ENCODE data around the gene PPP2R5C.

Gene PPP2R5C

DNA sequence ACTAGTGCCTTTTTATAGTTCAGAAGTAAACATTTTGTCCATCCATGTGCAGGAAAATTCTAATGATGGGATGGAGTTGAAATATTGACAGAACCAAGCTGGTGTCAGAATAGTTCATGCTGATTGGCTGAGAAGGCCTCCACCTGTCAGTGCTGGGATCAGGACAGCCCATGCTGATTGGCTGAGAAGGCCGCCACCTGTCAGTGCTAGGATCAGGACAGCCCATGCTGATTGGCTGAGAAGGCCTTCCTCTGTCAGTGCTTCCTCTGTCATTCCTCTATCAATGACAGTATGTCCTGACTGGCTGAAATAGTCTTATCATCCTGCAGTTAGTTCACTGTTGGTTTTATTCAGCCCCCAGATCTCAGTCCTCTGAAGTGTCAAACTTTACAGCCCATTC lies 95.7 kb downstream of the PPP2R5C start:
- H3K27ac ChIP-seq, result no peak overlapping the region
- TF ChIP-seq CTCF (conservative IDR thresholded peaks at IDR 0.05), result no peak

DNA sequence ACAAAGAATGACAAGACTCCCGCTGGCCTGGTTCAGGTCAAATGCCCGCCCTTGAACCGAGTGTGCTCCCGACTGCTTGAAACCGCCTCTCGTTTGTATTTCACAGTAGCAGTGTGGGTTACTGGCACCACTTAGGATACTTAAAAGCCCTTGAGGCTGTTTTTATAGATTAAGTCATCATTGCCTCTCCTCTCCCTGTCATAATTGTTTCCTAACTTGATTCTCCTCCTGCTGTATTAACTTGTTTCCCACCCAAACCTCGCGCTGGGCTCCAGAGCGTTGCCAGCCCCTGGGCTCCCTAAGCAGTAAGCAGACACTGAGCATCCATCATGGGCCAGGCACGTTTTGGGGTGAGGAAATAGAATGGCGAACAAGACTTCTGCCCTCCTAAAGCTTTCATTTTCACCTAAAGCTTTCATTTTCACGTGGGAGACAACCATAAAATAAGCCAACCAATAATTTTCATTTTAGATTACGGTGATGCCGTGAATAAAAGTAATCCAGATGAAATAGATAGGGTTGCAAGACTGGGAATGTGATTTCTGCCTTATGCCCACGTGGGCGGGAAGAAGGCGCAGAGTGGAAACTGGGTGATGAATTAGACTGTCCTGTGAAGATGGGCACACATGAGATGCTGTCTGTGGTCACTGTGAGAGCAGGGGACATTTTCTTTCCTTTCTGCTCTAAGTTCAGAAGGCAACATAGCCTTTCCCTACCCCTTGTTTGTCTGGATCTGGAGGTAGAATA lies 97.5 kb downstream of the PPP2R5C start:
- H3K27ac ChIP-seq, result no peak overlapping the region

GRCh38 chr14:101859538-101859902 lies 98.0 kb downstream of the PPP2R5C start:
- H3K27ac ChIP-seq, result no peak overlapping the region
- TF ChIP-seq CTCF (conservative IDR thresholded peaks at IDR 0.05), result no peak

More for the DNA sequence above, 97.5 kb downstream of the PPP2R5C start:
- no peak for TF ChIP-seq CTCF (conservative IDR thresholded peaks at IDR 0.05)

DNA sequence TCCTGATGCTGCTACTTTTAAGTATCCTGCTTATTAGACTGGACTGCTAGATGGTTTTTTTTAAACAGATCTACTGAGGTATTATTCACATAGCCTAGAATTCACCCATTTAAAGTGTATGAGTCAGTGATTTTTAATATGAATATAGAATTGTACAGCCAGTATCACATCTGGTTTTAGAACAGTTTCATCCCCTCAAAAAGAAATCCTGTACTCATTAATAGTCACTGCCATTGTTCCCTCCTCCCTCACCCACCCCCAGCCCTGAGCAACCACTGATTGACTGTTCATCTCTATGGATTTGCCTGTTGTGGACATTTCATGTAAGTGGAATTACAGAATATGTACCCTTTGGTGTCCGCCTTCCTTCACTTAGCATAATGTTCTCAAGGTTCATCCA lies 98.4 kb downstream of the PPP2R5C start:
- H3K27ac ChIP-seq, result no peak overlapping the region
- TF ChIP-seq CTCF (conservative IDR thresholded peaks at IDR 0.05), result no peak

DNA sequence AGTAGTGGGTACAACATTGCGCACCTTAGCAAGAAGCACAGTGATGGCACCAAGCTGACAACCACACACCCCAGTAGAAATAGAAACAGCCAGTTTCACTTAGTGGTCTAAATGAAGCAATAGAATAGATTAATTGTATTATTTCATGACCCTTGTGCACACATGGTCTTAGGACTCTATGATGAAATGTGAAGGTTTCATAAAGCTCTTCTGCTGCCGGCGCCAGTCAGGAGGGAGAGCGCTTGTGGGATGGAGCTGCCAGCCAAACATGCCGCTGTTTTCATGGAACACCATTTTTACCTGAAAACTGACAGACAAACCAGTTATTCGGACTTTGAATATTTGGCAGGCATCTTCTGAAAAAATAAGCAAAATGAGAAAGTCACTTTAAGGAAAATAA lies 100.0 kb downstream of the PPP2R5C start:
- TF ChIP-seq CTCF (conservative IDR thresholded peaks at IDR 0.05), result no peak
- H3K27ac ChIP-seq, result no peak overlapping the region

GRCh38 chr14:101862177-101862576 lies 100.7 kb downstream of the PPP2R5C start:
- no peak for TF ChIP-seq CTCF (conservative IDR thresholded peaks at IDR 0.05)
- H3K27ac ChIP-seq, result no peak overlapping the region

- no peak for TF ChIP-seq CTCF (conservative IDR thresholded peaks at IDR 0.05)
- no peak overlapping the region for H3K27ac ChIP-seq
Measured at GRCh38 chr14:101862711-101863110, 101.2 kb downstream of the PPP2R5C start.
